Neural cell (in vitro differentiated cells): ENCODE measurements around the gene COX4I1. TPM values are rescaled to one million over a fixed set of nuclear protein-coding genes. Genes with fewer than 3 reads are reported as not detected.

Experiments used
- H2AFZ ChIP-seq: fragments of 200-600, 300-800 bp; sonication (generic), shearing (Covaris generic); 2 replicates; pipeline ENCODE4 v1.6.0; 2014; ENCODE audit warnings: low read depth, mild to moderate bottlenecking, antibody characterized with exemption, low read length, moderate library complexity
- H3F3A ChIP-seq: fragments of 200-600 bp; shearing (Covaris generic); 2 replicates; pipeline ENCODE4 v1.6.1; 2016; ENCODE audit warnings: mild to moderate bottlenecking, moderate library complexity, mixed read lengths, antibody characterized with exemption, low read length; ENCODE audit not compliant: insufficient read depth, poor library complexity, severe bottlenecking
- H3K27ac ChIP-seq: fragments of 200-600, 300-800 bp; sonication (generic), shearing (Covaris generic); 2 replicates; pipeline ENCODE4 v1.5.1; 2014; ENCODE audit warnings: mild to moderate bottlenecking, low read length, moderate library complexity
- H3K27me3 ChIP-seq: fragments of 300-800, 200-600 bp; sonication (generic), shearing (Covaris generic); 2 replicates; pipeline ENCODE4 v1.6.0; 2014; ENCODE audit warnings: mild to moderate bottlenecking, low read depth, low read length, moderate library complexity; ENCODE audit not compliant: insufficient read depth
- H3K36me3 ChIP-seq: fragments of 300-800, 200-600 bp; sonication (generic), shearing (Covaris generic); 2 replicates; pipeline ENCODE4 v1.5.1; 2014; ENCODE audit warnings: mild to moderate bottlenecking, antibody characterized with exemption, low read length, moderate library complexity; ENCODE audit not compliant: insufficient read depth
- H3K4me2 ChIP-seq: fragments of 300-800, 200-600 bp; sonication (generic), shearing (Covaris generic); 2 replicates; pipeline ENCODE4 v1.6.0; 2014; ENCODE audit warnings: mild to moderate bottlenecking, low read length
- H3K4me3 ChIP-seq: fragments of 300-800, 200-600 bp; sonication (generic), shearing (Covaris generic); 2 replicates; pipeline ENCODE4 v1.5.1; 2014; ENCODE audit warnings: mild to moderate bottlenecking, low read length, moderate library complexity
- H3K79me2 ChIP-seq: fragments of 200-600 bp; shearing (Covaris generic); replicated peaks from 2 replicates; pipeline ENCODE4 v1.6.0; 2014; ENCODE audit warnings: mild to moderate bottlenecking, low read length, moderate library complexity; ENCODE audit not compliant: insufficient read depth
- H3K9ac ChIP-seq: fragments of 300-800, 200-600 bp; sonication (generic), shearing (Covaris generic); 2 replicates; pipeline ENCODE4 v1.6.1; 2016; ENCODE audit warnings: mild to moderate bottlenecking, low read length, mixed read lengths
- H3K9me2 ChIP-seq: fragments of 200-600 bp; shearing (Covaris generic); 2 replicates; pipeline ENCODE4 v1.6.1; 2016; ENCODE audit warnings: mild to moderate bottlenecking, low read length, mixed read lengths; ENCODE audit not compliant: insufficient read depth
- H3K9me3 ChIP-seq: fragments of 200-600, 300-800 bp; sonication (generic), shearing (Covaris generic); 2 replicates; pipeline ENCODE4 v1.6.1; 2016; ENCODE audit warnings: mild to moderate bottlenecking, mixed run types, low read length, moderate library complexity, mixed read lengths
- H4K20me1 ChIP-seq: fragments of 200-600 bp; shearing (Covaris generic); 2 replicates; pipeline ENCODE4 v1.6.1; 2016; ENCODE audit warnings: mild to moderate bottlenecking, mixed run types; ENCODE audit not compliant: insufficient read depth
- EP300 ChIP-seq: fragments of 450-650 bp; conservative IDR thresholded peaks from 2 replicates; pipeline ENCODE4 v1.6.1; 2014; ENCODE audit warnings: antibody characterized with exemption, mild to moderate bottlenecking, moderate library complexity; ENCODE audit not compliant: poor library complexity, severe bottlenecking
- EZH2 ChIP-seq: fragments of 200-600, 300-800 bp; shearing (Covaris generic), sonication (generic); IDR thresholded peaks from 2 replicates; pipeline ENCODE4 v1.6.1; 2014; ENCODE audit warnings: antibody characterized with exemption, low read length, borderline replicate concordance, mild to moderate bottlenecking; ENCODE audit not compliant: insufficient read depth, poor library complexity, severe bottlenecking
- MXI1 ChIP-seq: fragments of 450-650 bp; conservative IDR thresholded peaks from 2 replicates; pipeline ENCODE4 v1.6.1; 2014; ENCODE audit warnings: antibody characterized with exemption, mild to moderate bottlenecking; ENCODE audit not compliant: poor library complexity, severe bottlenecking
- POLR2AphosphoS5 ChIP-seq: IDR thresholded peaks from 2 replicates; pipeline ENCODE4 v1.6.1; 2012
- RAD21 ChIP-seq: fragments of 450-650 bp; conservative IDR thresholded peaks from 2 replicates; pipeline ENCODE4 v1.6.1; 2014; ENCODE audit warnings: antibody characterized with exemption, mild to moderate bottlenecking, moderate library complexity
- SMC3 ChIP-seq: fragments of 450-650 bp; conservative IDR thresholded peaks from 2 replicates; pipeline ENCODE4 v1.6.1; 2014; ENCODE audit warnings: antibody characterized with exemption, mild to moderate bottlenecking, moderate library complexity; ENCODE audit not compliant: poor library complexity
- TAF1 ChIP-seq: IDR thresholded peaks from 2 replicates; pipeline ENCODE4 v1.6.1; 2012; ENCODE audit warnings: low read depth
- polyA plus RNA-seq: library from polyadenylated mRNA; depleted of rRNA; stranded (reverse); fragments of >200 nt; gene quantifications from 2 replicates; pipeline ENCODE4 v1.2.3, GENCODE V29; 2014
- TF ChIP-seq, protein P1 (sequence below): fragments of 450-650 bp; IDR thresholded peaks from 2 replicates; pipeline ENCODE4 v1.5.1; 2014; ENCODE audit warnings: antibody characterized with exemption, mild to moderate bottlenecking, moderate library complexity; ENCODE audit not compliant: poor library complexity, severe bottlenecking
- TF ChIP-seq, protein P2 (sequence below): IDR thresholded peaks from 2 replicates; pipeline ENCODE4 v1.6.1; 2012; ENCODE audit warnings: borderline replicate concordance

Gene COX4I1
- polyA plus RNA-seq, 1 donor from 2014 or later, result 709 TPM

DNA sequence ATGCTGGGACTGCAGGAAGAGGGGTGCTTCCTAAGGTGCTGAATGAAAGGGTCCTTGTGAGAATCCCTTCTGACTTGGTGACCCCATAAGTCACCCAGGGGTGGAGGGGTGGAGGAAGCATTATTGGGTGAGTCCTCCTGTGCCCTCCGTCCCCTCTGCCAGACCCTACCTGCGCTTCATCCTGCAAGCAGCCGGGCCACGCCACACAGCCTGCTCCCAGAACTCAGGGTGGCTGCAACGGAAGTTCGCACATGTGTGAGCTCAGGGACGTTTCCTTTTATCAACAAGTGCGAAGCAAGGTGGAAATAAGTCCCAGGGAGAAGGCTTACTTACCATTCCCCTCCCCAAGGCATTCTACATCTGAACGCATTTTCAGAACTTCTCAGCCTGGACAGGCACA, 40.9 kb downstream of the COX4I1 start (continued):
- TF ChIP-seq, protein P1, sequence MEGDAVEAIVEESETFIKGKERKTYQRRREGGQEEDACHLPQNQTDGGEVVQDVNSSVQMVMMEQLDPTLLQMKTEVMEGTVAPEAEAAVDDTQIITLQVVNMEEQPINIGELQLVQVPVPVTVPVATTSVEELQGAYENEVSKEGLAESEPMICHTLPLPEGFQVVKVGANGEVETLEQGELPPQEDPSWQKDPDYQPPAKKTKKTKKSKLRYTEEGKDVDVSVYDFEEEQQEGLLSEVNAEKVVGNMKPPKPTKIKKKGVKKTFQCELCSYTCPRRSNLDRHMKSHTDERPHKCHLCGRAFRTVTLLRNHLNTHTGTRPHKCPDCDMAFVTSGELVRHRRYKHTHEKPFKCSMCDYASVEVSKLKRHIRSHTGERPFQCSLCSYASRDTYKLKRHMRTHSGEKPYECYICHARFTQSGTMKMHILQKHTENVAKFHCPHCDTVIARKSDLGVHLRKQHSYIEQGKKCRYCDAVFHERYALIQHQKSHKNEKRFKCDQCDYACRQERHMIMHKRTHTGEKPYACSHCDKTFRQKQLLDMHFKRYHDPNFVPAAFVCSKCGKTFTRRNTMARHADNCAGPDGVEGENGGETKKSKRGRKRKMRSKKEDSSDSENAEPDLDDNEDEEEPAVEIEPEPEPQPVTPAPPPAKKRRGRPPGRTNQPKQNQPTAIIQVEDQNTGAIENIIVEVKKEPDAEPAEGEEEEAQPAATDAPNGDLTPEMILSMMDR, result no peak

DNA sequence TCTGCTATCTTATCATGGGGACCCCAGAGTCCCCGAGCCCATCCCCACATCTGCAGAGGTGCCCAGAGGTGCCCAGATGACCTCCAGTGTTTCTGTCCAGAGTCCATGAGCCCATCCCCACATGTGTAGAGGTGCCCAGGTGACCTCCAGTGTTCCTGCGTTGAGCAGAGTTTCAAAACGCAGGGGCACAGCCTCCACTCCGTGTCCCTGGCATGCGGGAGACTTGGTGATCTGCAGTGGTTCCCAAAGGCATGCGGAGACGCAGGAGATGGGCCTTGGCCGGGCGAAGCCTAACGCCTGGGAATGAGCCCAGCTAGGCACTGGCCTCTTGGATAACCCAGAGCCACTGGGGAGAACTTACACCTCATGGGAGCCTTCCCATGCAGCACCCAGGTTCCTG, 41.3 kb downstream of the COX4I1 start:
- Histone ChIP-seq H3K4me3 (no peak overlapping the region), H3K36me3 (no peaks in the 10 kb centered on the region), H3K9ac (no peak overlapping the region), H2AFZ (no peak overlapping the region), H3K27ac (no peak overlapping the region), H3K9me3 (no peaks in the 10 kb centered on the region), H3K27me3 (no peaks in the 10 kb centered on the region), H3K79me2 (no peaks in the 10 kb centered on the region), H3F3A (no peaks in the 10 kb centered on the region), H4K20me1 (no peaks in the 10 kb centered on the region), H3K4me2 (no peak overlapping the region), H3K9me2 (no peaks in the 10 kb centered on the region)
- TF ChIP-seq EZH2 (no peak), RAD21 (no peak), POLR2AphosphoS5 (no peak), SMC3 (no peak)
- TF ChIP-seq, protein P2, sequence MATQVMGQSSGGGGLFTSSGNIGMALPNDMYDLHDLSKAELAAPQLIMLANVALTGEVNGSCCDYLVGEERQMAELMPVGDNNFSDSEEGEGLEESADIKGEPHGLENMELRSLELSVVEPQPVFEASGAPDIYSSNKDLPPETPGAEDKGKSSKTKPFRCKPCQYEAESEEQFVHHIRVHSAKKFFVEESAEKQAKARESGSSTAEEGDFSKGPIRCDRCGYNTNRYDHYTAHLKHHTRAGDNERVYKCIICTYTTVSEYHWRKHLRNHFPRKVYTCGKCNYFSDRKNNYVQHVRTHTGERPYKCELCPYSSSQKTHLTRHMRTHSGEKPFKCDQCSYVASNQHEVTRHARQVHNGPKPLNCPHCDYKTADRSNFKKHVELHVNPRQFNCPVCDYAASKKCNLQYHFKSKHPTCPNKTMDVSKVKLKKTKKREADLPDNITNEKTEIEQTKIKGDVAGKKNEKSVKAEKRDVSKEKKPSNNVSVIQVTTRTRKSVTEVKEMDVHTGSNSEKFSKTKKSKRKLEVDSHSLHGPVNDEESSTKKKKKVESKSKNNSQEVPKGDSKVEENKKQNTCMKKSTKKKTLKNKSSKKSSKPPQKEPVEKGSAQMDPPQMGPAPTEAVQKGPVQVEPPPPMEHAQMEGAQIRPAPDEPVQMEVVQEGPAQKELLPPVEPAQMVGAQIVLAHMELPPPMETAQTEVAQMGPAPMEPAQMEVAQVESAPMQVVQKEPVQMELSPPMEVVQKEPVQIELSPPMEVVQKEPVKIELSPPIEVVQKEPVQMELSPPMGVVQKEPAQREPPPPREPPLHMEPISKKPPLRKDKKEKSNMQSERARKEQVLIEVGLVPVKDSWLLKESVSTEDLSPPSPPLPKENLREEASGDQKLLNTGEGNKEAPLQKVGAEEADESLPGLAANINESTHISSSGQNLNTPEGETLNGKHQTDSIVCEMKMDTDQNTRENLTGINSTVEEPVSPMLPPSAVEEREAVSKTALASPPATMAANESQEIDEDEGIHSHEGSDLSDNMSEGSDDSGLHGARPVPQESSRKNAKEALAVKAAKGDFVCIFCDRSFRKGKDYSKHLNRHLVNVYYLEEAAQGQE, result no peak
- TF ChIP-seq, protein P1, result no peak

DNA sequence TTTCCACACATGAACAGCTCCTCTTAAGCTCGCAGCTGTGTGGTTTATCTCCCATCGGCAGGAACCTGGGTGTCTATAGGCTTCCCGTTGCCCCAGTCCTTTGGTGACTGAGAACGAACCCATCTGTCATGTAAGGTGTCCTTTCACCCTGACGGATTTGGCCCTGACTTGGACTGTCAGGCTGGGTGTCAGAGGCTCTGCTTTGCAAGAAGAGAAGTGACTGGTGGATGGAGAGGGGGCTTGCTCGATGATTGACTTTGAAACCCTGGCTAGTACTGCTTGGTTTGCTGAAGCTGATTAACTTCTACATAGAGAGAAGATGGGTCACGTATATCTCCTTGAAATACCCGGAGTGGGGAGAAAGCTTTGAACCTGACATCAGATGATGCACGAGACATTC, 42.9 kb downstream of the COX4I1 start:
- Histone ChIP-seq H2AFZ (no peak overlapping the region), H4K20me1 (no peaks in the 10 kb centered on the region), H3K79me2 (no peaks in the 10 kb centered on the region), H3F3A (no peaks in the 10 kb centered on the region), H3K4me2 (no peak overlapping the region), H3K4me3 (no peak overlapping the region), H3K27me3 (no peaks in the 10 kb centered on the region), H3K9me2 (no peaks in the 10 kb centered on the region), H3K9ac (no peak overlapping the region), H3K36me3 (no peaks in the 10 kb centered on the region), H3K9me3 (no peaks in the 10 kb centered on the region), H3K27ac (no peak overlapping the region)
- TF ChIP-seq TAF1 (no peak), POLR2AphosphoS5 (no peak), MXI1 (no peak), RAD21 (no peak), EZH2 (no peak), EP300 (no peak), SMC3 (no peak)
- TF ChIP-seq, protein P2, result no peak
- TF ChIP-seq, protein P1, result no peak
